HG03196 (cell line): ENCODE data around the gene R3HDM2.
"Not testable (repeated sequence)": the region's sequence is repeated elsewhere in the genome, so short reads cannot be mapped to it uniquely, and the experiment has no call there.

Experiments
- ATAC-seq: cut with Tn5 transposase; IDR thresholded peaks from one replicate; pipeline ENCODE4 v1.9.1; 2021; ENCODE audit not compliant: unreplicated experiment

R3HDM2 gene

GRCh38 chr12:57454213-57454565 lies 23.3 kb upstream of the R3HDM2 start:
- no peak for ATAC-seq

- ATAC-seq, result no peak
Observed at GRCh38 chr12:57452937-57453509, 22.2 kb upstream of the R3HDM2 start.

GRCh38 chr12:57452181-57452936 lies 21.5 kb upstream of the R3HDM2 start:
- ATAC-seq, result no peak

GRCh38 chr12:57451233-57451778 lies 20.5 kb upstream of the R3HDM2 start:
- no peak for ATAC-seq

- ATAC-seq, result no peak
Observed at GRCh38 chr12:57450057-57450456, 19.2 kb upstream of the R3HDM2 start.

- no peak for ATAC-seq
Observed at GRCh38 chr12:57449375-57449774, 18.5 kb upstream of the R3HDM2 start.

- no peak for ATAC-seq
Observed at GRCh38 chr12:57448669-57449068, 17.8 kb upstream of the R3HDM2 start.

GRCh38 chr12:57446292-57446960 lies 15.6 kb upstream of the R3HDM2 start:
- ATAC-seq, result no peak

GRCh38 chr12:57444744-57445143 lies 13.9 kb upstream of the R3HDM2 start:
- no peak for ATAC-seq

- ATAC-seq, result not testable (repeated sequence)
Observed at GRCh38 chr12:57444337-57444736, 13.5 kb upstream of the R3HDM2 start.

GRCh38 chr12:57441846-57442427 lies 11.1 kb upstream of the R3HDM2 start:
- ATAC-seq, result no peak

- not testable (repeated sequence) for ATAC-seq
Observed at GRCh38 chr12:57441393-57441792, 10.6 kb upstream of the R3HDM2 start.

- ATAC-seq, result no peak
Observed at GRCh38 chr12:57439762-57440266, 9.0 kb upstream of the R3HDM2 start.

GRCh38 chr12:57438400-57438799 lies 7.6 kb upstream of the R3HDM2 start:
- ATAC-seq, result no peak

- no peak for ATAC-seq
Observed at GRCh38 chr12:57435293-57435692, 4.5 kb upstream of the R3HDM2 start.

GRCh38 chr12:57434517-57435223 lies 3.8 kb upstream of the R3HDM2 start, which contains the start of gene INHBC:
TSS of gene INHBC (plus strand) at chr12:57434784. CDS start at chr12:57434887, 103 bp downstream.
- ATAC-seq, result no peak

- ATAC-seq, result no peak
Observed at GRCh38 chr12:57433370-57433769, 2.5 kb upstream of the R3HDM2 start.

- no peak for ATAC-seq
Observed at GRCh38 chr12:57431654-57432188, 878 bp upstream of the R3HDM2 start.

- peak; percentile 53 for ATAC-seq
Observed at GRCh38 chr12:57430112-57430930, 522 bp downstream of the R3HDM2 start.
